H9 (cell line): ENCODE results near the gene KIF21A. TPM values are rescaled to one million over a fixed set of nuclear protein-coding genes. Genes with fewer than 3 reads are reported as not detected.

ENCODE experiments used
- DNase-seq: peaks from one replicate; pipeline ENCODE4 v3.0.0-alpha.2; 2017
- H2AFZ ChIP-seq: one replicate; pipeline ENCODE4 v1.6.1; 2013; ENCODE audit warnings: mild to moderate bottlenecking, low read length, control low read depth, moderate library complexity
- H2AK5ac ChIP-seq: 2 replicates; pipeline ENCODE4 v1.6.1; 2013; ENCODE audit warnings: low read length, control low read depth, mixed read lengths; ENCODE audit not compliant: insufficient read length
- H2BK120ac ChIP-seq: one replicate; pipeline ENCODE4 v1.6.1; 2013; ENCODE audit warnings: low read depth, mild to moderate bottlenecking, low read length, control low read depth, inconsistent platforms; ENCODE audit not compliant: poor library complexity, severe bottlenecking
- H2BK12ac ChIP-seq: 2 replicates; pipeline ENCODE4 v1.6.1; 2013; ENCODE audit warnings: low read length, control low read depth, mixed read lengths, low read depth; ENCODE audit not compliant: insufficient read length
- H2BK15ac ChIP-seq: 2 replicates; pipeline ENCODE4 v1.6.1; 2013; ENCODE audit warnings: low read depth, low read length, control low read depth
- H2BK20ac ChIP-seq: one replicate; pipeline ENCODE4 v1.6.1; 2013; ENCODE audit warnings: low read depth, mild to moderate bottlenecking, low read length, control low read depth, inconsistent platforms; ENCODE audit not compliant: poor library complexity, severe bottlenecking
- H2BK5ac ChIP-seq: 2 replicates; pipeline ENCODE4 v1.6.1; 2013; ENCODE audit warnings: low read length, control low read depth, mixed read lengths; ENCODE audit not compliant: insufficient read length
- H3K14ac ChIP-seq: 2 replicates; pipeline ENCODE4 v1.6.1; 2013; ENCODE audit warnings: low read length, control low read depth; ENCODE audit not compliant: insufficient read depth
- H3K18ac ChIP-seq: 2 replicates; pipeline ENCODE4 v1.6.1; 2013; ENCODE audit warnings: low read depth, mild to moderate bottlenecking, mixed read lengths, low read length, control low read depth; ENCODE audit not compliant: insufficient read length
- H3K23ac ChIP-seq: 2 replicates; pipeline ENCODE4 v1.6.1; 2013; ENCODE audit warnings: low read length, control low read depth, mixed read lengths, low read depth; ENCODE audit not compliant: insufficient read length
- H3K23me2 ChIP-seq: 2 replicates; pipeline ENCODE4 v1.6.1; 2013; ENCODE audit warnings: low read depth, mild to moderate bottlenecking, mixed read lengths, low read length, control low read depth; ENCODE audit not compliant: insufficient read length, poor library complexity, severe bottlenecking
- H3K27ac ChIP-seq: 2 replicates; pipeline ENCODE4 v1.5.1; 2013; ENCODE audit warnings: low read length, control low read depth, mixed read lengths, low read depth; ENCODE audit not compliant: insufficient read length
- H3K27me3 ChIP-seq: 2 replicates; pipeline ENCODE4 v1.6.1; 2013; ENCODE audit warnings: low read length, control low read depth, inconsistent platforms; ENCODE audit not compliant: insufficient read depth
- H3K4ac ChIP-seq: 2 replicates; pipeline ENCODE4 v1.6.1; 2013; ENCODE audit warnings: low read depth, mild to moderate bottlenecking, control low read depth, inconsistent platforms, low read length, moderate library complexity
- H3K4me1 ChIP-seq: 2 replicates; pipeline ENCODE4 v1.6.1; 2013; ENCODE audit warnings: low read length, control low read depth, inconsistent platforms; ENCODE audit not compliant: insufficient read depth
- H3K4me2 ChIP-seq: 2 replicates; pipeline ENCODE4 v1.6.1; 2013; ENCODE audit warnings: low read length, control low read depth, mixed read lengths; ENCODE audit not compliant: insufficient read length, insufficient read depth
- H3K56ac ChIP-seq: 2 replicates; pipeline ENCODE4 v1.6.1; 2013; ENCODE audit warnings: low read depth, mild to moderate bottlenecking, mixed read lengths, low read length, control low read depth; ENCODE audit not compliant: insufficient read length
- H3K79me1 ChIP-seq: 2 replicates; pipeline ENCODE4 v1.6.1; 2013; ENCODE audit warnings: low read depth, mild to moderate bottlenecking, moderate library complexity, low read length, control low read depth, inconsistent platforms; ENCODE audit not compliant: insufficient read depth, poor library complexity, severe bottlenecking
- H3K79me2 ChIP-seq: 2 replicates; pipeline ENCODE4 v1.6.1; 2013; ENCODE audit warnings: low read length, control low read depth, inconsistent platforms; ENCODE audit not compliant: insufficient read depth
- H3K9ac ChIP-seq: 2 replicates; pipeline ENCODE4 v1.6.1; 2013; ENCODE audit warnings: low read length, control low read depth, mixed read lengths; ENCODE audit not compliant: insufficient read length; ENCODE audit errors: extremely low read depth
- H3K9me3 ChIP-seq: one replicate; pipeline ENCODE4 v1.6.1; 2013; ENCODE audit warnings: low read depth, low read length, inconsistent platforms; ENCODE audit not compliant: control insufficient read depth
- H3T11ph ChIP-seq: one replicate; pipeline ENCODE4 v1.6.1; 2013; ENCODE audit warnings: mild to moderate bottlenecking, low read length, control low read depth, inconsistent platforms
- H4K20me1 ChIP-seq: one replicate; pipeline ENCODE4 v1.6.1; 2013; ENCODE audit not compliant: control insufficient read depth, insufficient read length, insufficient read depth
- H4K5ac ChIP-seq: 2 replicates; pipeline ENCODE4 v1.6.1; 2013; ENCODE audit warnings: low read depth, mild to moderate bottlenecking, mixed read lengths, low read length, control low read depth; ENCODE audit not compliant: insufficient read length
- H4K8ac ChIP-seq: replicated peaks from 2 replicates; pipeline ENCODE4 v1.6.1; 2013; ENCODE audit warnings: low read length, control low read depth, mixed read lengths, low read depth; ENCODE audit not compliant: insufficient read length
- H4K91ac ChIP-seq: 2 replicates; pipeline ENCODE4 v1.6.1; 2013; ENCODE audit warnings: low read depth, mild to moderate bottlenecking, moderate library complexity, mixed read lengths, low read length, control low read depth; ENCODE audit not compliant: insufficient read length
- H3K27ac Mint-ChIP-seq, 3 experiments: 2 replicates in 2 of 3; 3 replicates in 1 of 3; pipeline ENCODE4 v1.8.0; 2020 to 2021; ENCODE audit warnings: mixed read lengths in 3 of 3, mild to moderate bottlenecking in 1 of 3, moderate library complexity in 1 of 3
- H3K27me3 Mint-ChIP-seq: 2 replicates; pipeline ENCODE4 v1.8.0; 2021; ENCODE audit warnings: low read depth, mild to moderate bottlenecking, moderate library complexity, mixed read lengths
- H3K36me3 Mint-ChIP-seq, 3 experiments: 2 replicates in 2 of 3; 3 replicates in 1 of 3; pipeline ENCODE4 v1.8.0; 2020 to 2021; ENCODE audit warnings: low read depth in 3 of 3, mixed read lengths in 3 of 3; ENCODE audit not compliant: insufficient read depth in 1 of 3
- H3K4me1 Mint-ChIP-seq, 2 experiments: 2 replicates each; pipeline ENCODE4 v1.8.0; 2020; ENCODE audit warnings: mixed read lengths in 2 of 2
- H3K4me3 Mint-ChIP-seq, 2 experiments: 2 replicates in 1 of 2; 3 replicates in 1 of 2; pipeline ENCODE4 v1.8.0; 2020 to 2021; ENCODE audit warnings: mild to moderate bottlenecking in 2 of 2, mixed read lengths in 2 of 2, moderate library complexity in 1 of 2
- H3K9me3 Mint-ChIP-seq, 2 experiments: 2 replicates in 1 of 2; 3 replicates in 1 of 2; pipeline ENCODE4 v1.8.0; 2020; ENCODE audit warnings: mild to moderate bottlenecking in 2 of 2, mixed read lengths in 2 of 2, moderate library complexity in 1 of 2
- WGBS: extraction: QIAGEN DNeasy Blood & Tissue Kit; methylation state at CpG from one replicate; pipeline ENCODE4 v1.1.7; 2013; ENCODE audit warnings: missing lambda C conversion rate, low lambda C conversion rate, mixed read lengths; ENCODE audit not compliant: insufficient read length; ENCODE audit errors: extremely low coverage; 5-methylcytosine and 5-hydroxymethylcytosine counted together
- total RNA-seq: library from RNA; stranded (reverse); gene quantifications from 2 replicates; pipeline ENCODE4 v1.2.1, GENCODE V29; 2021
- TF ChIP-seq, protein P1 (sequence below): fragments of 200-600 bp; sonication (generic); conservative IDR thresholded peaks from 3 replicates; pipeline ENCODE4 v1.8.0; 2021; ENCODE audit warnings: antibody characterized with exemption, mild to moderate bottlenecking

The KIF21A gene
- total RNA-seq, 1 experiment from 2014 or later, result 17.2 TPM

GRCh38 chr12:39267886-39268285 is 175.0 kb downstream of the KIF21A start:
- Histone ChIP-seq H3K79me2 (no peaks in the 10 kb centered on the region), H3K23me2 (no peaks in the 10 kb centered on the region), H3K14ac (no peak overlapping the region), H2BK120ac (no peak overlapping the region), H3K79me1 (no peaks in the 10 kb centered on the region), H3T11ph (no peak overlapping the region), H3K18ac (no peak overlapping the region), H3K27me3 (no peaks in the 10 kb centered on the region), H4K91ac (no peak overlapping the region), H3K4me1 (no peaks in the 10 kb centered on the region), H3K9ac (no peak overlapping the region), H3K9me3 (no peaks in the 10 kb centered on the region), H4K5ac (no peak overlapping the region), H2AK5ac (no peak overlapping the region), H2BK20ac (no peak overlapping the region), H2BK12ac (no peak overlapping the region), H3K27ac (no peak overlapping the region), H4K20me1 (no peaks in the 10 kb centered on the region), H3K23ac (no peak overlapping the region), H4K8ac (no peak overlapping the region), H3K4me2 (no peak overlapping the region), H2BK5ac (no peak overlapping the region), H3K4ac (no peak overlapping the region), H3K56ac (no peak overlapping the region), H2BK15ac (no peak overlapping the region), H2AFZ (no peak overlapping the region)
- TF ChIP-seq, protein P1, sequence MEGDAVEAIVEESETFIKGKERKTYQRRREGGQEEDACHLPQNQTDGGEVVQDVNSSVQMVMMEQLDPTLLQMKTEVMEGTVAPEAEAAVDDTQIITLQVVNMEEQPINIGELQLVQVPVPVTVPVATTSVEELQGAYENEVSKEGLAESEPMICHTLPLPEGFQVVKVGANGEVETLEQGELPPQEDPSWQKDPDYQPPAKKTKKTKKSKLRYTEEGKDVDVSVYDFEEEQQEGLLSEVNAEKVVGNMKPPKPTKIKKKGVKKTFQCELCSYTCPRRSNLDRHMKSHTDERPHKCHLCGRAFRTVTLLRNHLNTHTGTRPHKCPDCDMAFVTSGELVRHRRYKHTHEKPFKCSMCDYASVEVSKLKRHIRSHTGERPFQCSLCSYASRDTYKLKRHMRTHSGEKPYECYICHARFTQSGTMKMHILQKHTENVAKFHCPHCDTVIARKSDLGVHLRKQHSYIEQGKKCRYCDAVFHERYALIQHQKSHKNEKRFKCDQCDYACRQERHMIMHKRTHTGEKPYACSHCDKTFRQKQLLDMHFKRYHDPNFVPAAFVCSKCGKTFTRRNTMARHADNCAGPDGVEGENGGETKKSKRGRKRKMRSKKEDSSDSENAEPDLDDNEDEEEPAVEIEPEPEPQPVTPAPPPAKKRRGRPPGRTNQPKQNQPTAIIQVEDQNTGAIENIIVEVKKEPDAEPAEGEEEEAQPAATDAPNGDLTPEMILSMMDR, result no peak
- H3K4me1 Mint-ChIP-seq, result no peaks in the 10 kb centered on the region
- H3K27me3 Mint-ChIP-seq, result no peaks in the 10 kb centered on the region
- no peak overlapping the region for H3K4me3 Mint-ChIP-seq
- no peaks in the 10 kb centered on the region; a peak in 1 of 7 replicates for H3K36me3 Mint-ChIP-seq
- no CpG with 5 or more reads among the region's 1 CpG for WGBS
- H3K27ac Mint-ChIP-seq, result no peak overlapping the region
- peaks cover 0 to 8% of the 10 kb centered on the region in 2 experiments; a peak in 3 of 5 replicates for H3K9me3 Mint-ChIP-seq
- no peak for DNase-seq
